ENCODE data around the gene NAXD. TPM values are rescaled to one million over a fixed set of nuclear protein-coding genes. Genes with fewer than 3 reads are reported as not detected.
"Not testable (repeated sequence)": the region's sequence is repeated elsewhere in the genome, so short reads cannot be mapped to it uniquely, and the experiment has no call there.

NAXD gene
- polyA plus RNA-seq, 1 donor from 2014 or later: 58.1 TPM

DNA sequence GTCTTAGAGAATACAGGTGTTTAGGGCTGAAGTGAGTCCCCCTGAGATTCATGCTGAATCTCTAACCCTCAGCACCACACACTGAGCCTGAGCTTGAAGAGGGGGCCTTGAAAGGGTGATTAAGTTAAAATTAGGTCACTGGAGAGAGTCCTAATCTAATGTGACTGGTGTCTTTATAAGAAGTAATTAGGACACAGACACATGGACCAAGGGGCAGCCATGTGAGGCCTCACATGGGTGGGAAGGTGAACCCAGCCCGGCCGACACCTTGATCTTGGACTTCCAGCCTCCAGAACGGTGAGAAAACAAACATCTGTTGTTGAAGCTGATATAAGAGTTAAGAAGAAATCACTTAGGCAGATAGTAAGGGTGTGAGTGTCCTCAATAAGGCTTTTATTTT is 46.7 kb upstream of the NAXD start:
- no peaks in the 10 kb centered on the region for H3F3A ChIP-seq (ENCODE audit: insufficient read depth, low read length, poor library complexity, severe bottlenecking)
- no peaks in the 10 kb centered on the region for H3K36me3 ChIP-seq (ENCODE audit: insufficient read depth, low read length)
- TF ChIP-seq RAD21 (conservative IDR thresholded peaks at IDR 0.05) (no peak), POLR2AphosphoS5 (IDR thresholded peaks at IDR 0.05) (no peak), SMC3 (conservative IDR thresholded peaks at IDR 0.05; ENCODE audit: poor library complexity) (no peak), MXI1 (conservative IDR thresholded peaks at IDR 0.05; ENCODE audit: poor library complexity, severe bottlenecking) (no peak), REST (IDR thresholded peaks at IDR 0.05; ENCODE audit: borderline replicate concordance) (no peak), TAF1 (IDR thresholded peaks at IDR 0.05; ENCODE audit: low read depth) (no peak), EZH2 (IDR thresholded peaks at IDR 0.05; ENCODE audit: borderline replicate concordance, insufficient read depth, low read length, poor library complexity, severe bottlenecking) (no peak)
- TF ChIP-seq, protein P1, sequence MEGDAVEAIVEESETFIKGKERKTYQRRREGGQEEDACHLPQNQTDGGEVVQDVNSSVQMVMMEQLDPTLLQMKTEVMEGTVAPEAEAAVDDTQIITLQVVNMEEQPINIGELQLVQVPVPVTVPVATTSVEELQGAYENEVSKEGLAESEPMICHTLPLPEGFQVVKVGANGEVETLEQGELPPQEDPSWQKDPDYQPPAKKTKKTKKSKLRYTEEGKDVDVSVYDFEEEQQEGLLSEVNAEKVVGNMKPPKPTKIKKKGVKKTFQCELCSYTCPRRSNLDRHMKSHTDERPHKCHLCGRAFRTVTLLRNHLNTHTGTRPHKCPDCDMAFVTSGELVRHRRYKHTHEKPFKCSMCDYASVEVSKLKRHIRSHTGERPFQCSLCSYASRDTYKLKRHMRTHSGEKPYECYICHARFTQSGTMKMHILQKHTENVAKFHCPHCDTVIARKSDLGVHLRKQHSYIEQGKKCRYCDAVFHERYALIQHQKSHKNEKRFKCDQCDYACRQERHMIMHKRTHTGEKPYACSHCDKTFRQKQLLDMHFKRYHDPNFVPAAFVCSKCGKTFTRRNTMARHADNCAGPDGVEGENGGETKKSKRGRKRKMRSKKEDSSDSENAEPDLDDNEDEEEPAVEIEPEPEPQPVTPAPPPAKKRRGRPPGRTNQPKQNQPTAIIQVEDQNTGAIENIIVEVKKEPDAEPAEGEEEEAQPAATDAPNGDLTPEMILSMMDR (IDR thresholded peaks at IDR 0.05; ENCODE audit: poor library complexity, severe bottlenecking): no peak
- no peak overlapping the region for H3K4me2 ChIP-seq (ENCODE audit: low read length)
- H4K20me1 ChIP-seq (ENCODE audit: insufficient read depth): no peaks in the 10 kb centered on the region
- no peak overlapping the region for H3K27ac ChIP-seq (ENCODE audit: low read length)
- H3K4me3 ChIP-seq (ENCODE audit: low read length): no peak overlapping the region
- no peak overlapping the region for H3K9ac ChIP-seq (ENCODE audit: low read length)
- H3K9me2 ChIP-seq (ENCODE audit: insufficient read depth, low read length): no peaks in the 10 kb centered on the region
- H3K27me3 ChIP-seq (ENCODE audit: insufficient read depth, low read depth, low read length): no peaks in the 10 kb centered on the region
- no peaks in the 10 kb centered on the region for H3K79me2 ChIP-seq (replicated peaks; ENCODE audit: insufficient read depth, low read length)
- no peak overlapping the region for H2AFZ ChIP-seq (ENCODE audit: low read depth, low read length)
- H3K9me3 ChIP-seq (ENCODE audit: low read length): no peaks in the 10 kb centered on the region

DNA sequence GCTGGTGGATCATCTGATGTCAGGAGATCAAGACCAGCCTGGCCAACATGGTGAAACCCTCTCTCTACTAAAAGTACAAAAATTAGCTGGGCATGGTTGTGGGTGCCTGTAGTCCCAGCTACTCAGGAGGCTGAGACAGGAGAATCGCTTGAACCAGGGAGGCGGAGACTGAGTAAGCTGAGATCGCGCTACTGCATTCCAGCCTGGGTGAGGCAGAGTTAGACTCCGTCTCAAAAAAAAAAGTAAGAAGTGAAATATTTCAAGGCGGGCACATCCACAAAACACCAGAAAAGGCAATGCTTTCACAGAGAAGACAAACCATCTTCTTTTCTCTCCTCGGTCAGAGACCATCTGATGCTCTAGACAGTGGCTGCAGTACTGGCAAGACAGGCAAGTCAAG is 45.4 kb upstream of the NAXD start:
- not testable (repeated sequence) for H2AFZ ChIP-seq (ENCODE audit: low read depth, low read length); H3K36me3 ChIP-seq (ENCODE audit: insufficient read depth, low read length); H4K20me1 ChIP-seq (ENCODE audit: insufficient read depth); H3K4me3 ChIP-seq (ENCODE audit: low read length); H3K27me3 ChIP-seq (ENCODE audit: insufficient read depth, low read depth, low read length); H3K4me2 ChIP-seq (ENCODE audit: low read length); H3K79me2 ChIP-seq (replicated peaks; ENCODE audit: insufficient read depth, low read length); H3F3A ChIP-seq (ENCODE audit: insufficient read depth, low read length, poor library complexity, severe bottlenecking); H3K9me2 ChIP-seq (ENCODE audit: insufficient read depth, low read length); H3K27ac ChIP-seq (ENCODE audit: low read length); H3K9me3 ChIP-seq (ENCODE audit: low read length); H3K9ac ChIP-seq (ENCODE audit: low read length)

DNA sequence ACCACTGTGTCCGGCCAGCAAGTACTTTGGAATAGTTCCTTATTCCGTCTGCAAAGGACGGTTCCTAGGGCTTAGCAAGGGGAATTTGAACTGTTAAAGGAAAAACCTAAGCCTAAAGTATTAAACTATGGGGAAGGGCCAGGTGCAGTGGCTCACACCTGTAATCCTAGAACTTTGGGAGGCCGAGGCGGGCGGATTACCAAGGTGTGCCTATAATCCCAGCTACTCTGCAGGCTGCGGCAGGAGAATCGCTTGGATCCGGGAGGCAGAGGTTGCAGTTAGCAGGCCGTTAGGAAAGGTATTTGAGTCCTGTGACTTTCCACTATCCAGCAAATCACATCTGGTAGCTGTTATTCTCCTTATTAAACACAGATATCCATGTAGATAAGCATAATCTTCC is 44.5 kb upstream of the NAXD start:
- Histone ChIP-seq H3K36me3 (ENCODE audit: insufficient read depth, low read length) (no peaks in the 10 kb centered on the region), H2AFZ (ENCODE audit: low read depth, low read length) (no peak overlapping the region), H3K27me3 (ENCODE audit: insufficient read depth, low read depth, low read length) (no peaks in the 10 kb centered on the region), H3K79me2 (replicated peaks; ENCODE audit: insufficient read depth, low read length) (no peaks in the 10 kb centered on the region), H3K4me2 (ENCODE audit: low read length) (no peak overlapping the region), H3K9me3 (ENCODE audit: low read length) (no peaks in the 10 kb centered on the region), H3F3A (ENCODE audit: insufficient read depth, low read length, poor library complexity, severe bottlenecking) (no peaks in the 10 kb centered on the region), H3K9ac (ENCODE audit: low read length) (no peak overlapping the region), H3K4me3 (ENCODE audit: low read length) (no peak overlapping the region), H3K9me2 (ENCODE audit: insufficient read depth, low read length) (no peaks in the 10 kb centered on the region), H4K20me1 (ENCODE audit: insufficient read depth) (no peaks in the 10 kb centered on the region), H3K27ac (ENCODE audit: low read length) (no peak overlapping the region)
- TF ChIP-seq EZH2 (IDR thresholded peaks at IDR 0.05; ENCODE audit: borderline replicate concordance, insufficient read depth, low read length, poor library complexity, severe bottlenecking): no peak
- TF ChIP-seq, protein P1 (IDR thresholded peaks at IDR 0.05; ENCODE audit: poor library complexity, severe bottlenecking): no peak
- TF ChIP-seq TAF1 (IDR thresholded peaks at IDR 0.05; ENCODE audit: low read depth): no peak
- TF ChIP-seq RAD21 (conservative IDR thresholded peaks at IDR 0.05): no peak
- no peak for TF ChIP-seq POLR2AphosphoS5 (IDR thresholded peaks at IDR 0.05)
- TF ChIP-seq REST (IDR thresholded peaks at IDR 0.05; ENCODE audit: borderline replicate concordance): no peak

Data from neural cell (in vitro differentiated cells).